CD14-positive monocyte (primary cell): ENCODE data around the gene KRTDAP. TPM values are rescaled to one million over a fixed set of nuclear protein-coding genes. Genes with fewer than 3 reads are reported as not detected.
A peak's percentile ranks its signal among the peaks of the same experiment; 100 is the strongest.

ENCODE experiments used
- DNase-seq, 3 donors: peaks; one replicate each; pipeline ENCODE4 v3.0.0-alpha.2; 2011 to 2022
- H2AFZ ChIP-seq: 2 replicates; pipeline ENCODE4 v1.6.0; 2012; ENCODE audit warnings: mild to moderate bottlenecking, low read depth, low read length, inconsistent platforms; ENCODE audit not compliant: insufficient read depth, poor library complexity, severe bottlenecking
- H3K27ac ChIP-seq, 2 donors: 1 replicate in 1 of 2; 2 replicates in 1 of 2; pipeline ENCODE4 v1.5.1; 2012 to 2013; ENCODE audit warnings: low read length in 2 of 2, control low read depth in 1 of 2, inconsistent platforms in 1 of 2, low read depth in 1 of 2, mild to moderate bottlenecking in 1 of 2
- H3K27me3 ChIP-seq, 2 donors: one replicate each; pipeline versions ENCODE4 v1.6.0 to v1.6.1; 2011 to 2013; ENCODE audit warnings: low read length in 2 of 2; ENCODE audit not compliant: control insufficient read depth in 2 of 2, insufficient read depth in 2 of 2
- H3K36me3 ChIP-seq, 2 donors: replicated peaks in 1 of 2; 1 replicate in 1 of 2; 2 replicates in 1 of 2; pipeline versions ENCODE4 v1.5.1 to v1.6.1; 2012 to 2013; ENCODE audit warnings: low read length in 2 of 2, control low read depth in 1 of 2, inconsistent platforms in 1 of 2, mild to moderate bottlenecking in 1 of 2; ENCODE audit not compliant: insufficient read depth in 2 of 2, control insufficient read depth in 1 of 2
- H3K4me1 ChIP-seq, 2 donors: 1 replicate in 1 of 2; 2 replicates in 1 of 2; pipeline versions ENCODE4 v1.5.1 to v1.6.1; 2012 to 2013; ENCODE audit warnings: low read length in 2 of 2, control low read depth in 1 of 2, inconsistent platforms in 1 of 2, mild to moderate bottlenecking in 1 of 2, moderate library complexity in 1 of 2; ENCODE audit not compliant: insufficient read depth in 2 of 2, control insufficient read depth in 1 of 2
- H3K4me2 ChIP-seq: replicated peaks from 2 replicates; pipeline ENCODE3; 2012; ENCODE audit warnings: low read length, moderate library complexity, mild to moderate bottlenecking; ENCODE audit not compliant: poor library complexity, severe bottlenecking; ENCODE audit errors: extremely low read depth
- H3K4me3 ChIP-seq, 3 experiments: fragments of 200-600 bp in 1 of 3; sonication (generic) in 1 of 3; replicated peaks in 1 of 3; 1 replicate in 2 of 3; 2 replicates in 1 of 3; pipeline ENCODE4 v1.5.1; 2011 to 2013; ENCODE audit warnings: low read length in 3 of 3, mild to moderate bottlenecking in 3 of 3, control low read depth in 2 of 3, low read depth in 2 of 3, inconsistent platforms in 1 of 3, moderate library complexity in 1 of 3
- H3K79me2 ChIP-seq: 2 replicates; pipeline ENCODE4 v1.6.0; 2012; ENCODE audit warnings: mild to moderate bottlenecking, control low read depth, inconsistent platforms, low read length, moderate library complexity; ENCODE audit not compliant: insufficient read depth
- H3K9ac ChIP-seq: 2 replicates; pipeline ENCODE4 v1.6.0; 2017; ENCODE audit warnings: low read length, mild to moderate bottlenecking; ENCODE audit not compliant: insufficient read depth, poor library complexity, severe bottlenecking
- H3K9me3 ChIP-seq, 2 donors: replicated peaks in 1 of 2; 1 replicate in 1 of 2; 2 replicates in 1 of 2; pipeline versions ENCODE4 v1.5.1 to v1.6.1; 2012 to 2013; ENCODE audit warnings: low read length in 2 of 2, control low read depth in 1 of 2; ENCODE audit not compliant: control insufficient read depth in 1 of 2, insufficient read depth in 1 of 2
- H4K20me1 ChIP-seq: 2 replicates; pipeline ENCODE4 v1.6.0; 2012; ENCODE audit warnings: mild to moderate bottlenecking, low read length, control low read depth, moderate library complexity; ENCODE audit not compliant: insufficient read depth
- H3K27ac Mint-ChIP-seq, 7 donors: one replicate each; pipeline ENCODE4 v1.8.0; 2020; ENCODE audit warnings: mild to moderate bottlenecking in 7 of 7, mixed read lengths in 7 of 7, moderate library complexity in 6 of 7, inconsistent platforms in 2 of 7
- H3K27me3 Mint-ChIP-seq, 3 donors: one replicate each; pipeline ENCODE4 v1.8.0; 2021 to 2022; ENCODE audit warnings: low read depth in 3 of 3, mild to moderate bottlenecking in 3 of 3, mixed read lengths in 3 of 3, moderate library complexity in 3 of 3, inconsistent platforms in 1 of 3
- H3K36me3 Mint-ChIP-seq, 2 donors: one replicate each; pipeline ENCODE4 v1.8.0; 2020; ENCODE audit warnings: mixed read lengths in 2 of 2, inconsistent platforms in 1 of 2, mild to moderate bottlenecking in 1 of 2
- H3K4me1 Mint-ChIP-seq: one replicate; pipeline ENCODE4 v1.8.0; 2020; ENCODE audit warnings: mild to moderate bottlenecking, mixed read lengths
- H3K4me3 Mint-ChIP-seq, 2 donors: one replicate each; pipeline ENCODE4 v1.8.0; 2020; ENCODE audit warnings: mild to moderate bottlenecking in 2 of 2, mixed read lengths in 2 of 2, moderate library complexity in 1 of 2
- H3K9me3 Mint-ChIP-seq, 7 donors: one replicate each; pipeline ENCODE4 v1.8.0; 2020 to 2022; ENCODE audit warnings: mixed read lengths in 7 of 7, mild to moderate bottlenecking in 6 of 7, moderate library complexity in 6 of 7, inconsistent platforms in 2 of 7
- WGBS: methylation state at CpG from one replicate; pipeline ENCODE4 v1.1.5; 2013; ENCODE audit warnings: missing lambda C conversion rate; ENCODE audit not compliant: insufficient coverage; 5-methylcytosine and 5-hydroxymethylcytosine counted together
- intact Hi-C, 2 donors: fragments of 100-400 bp; cut with micrococcal nuclease; formaldehyde crosslinking; loops; one replicate each; pipeline versions ENCODE4 v1.15.0 to v1.15.1; 2023
- polyA plus RNA-seq, 3 donors: library from polyadenylated mRNA; depleted of rRNA in 1 of 3; unstranded in 2 of 3; stranded (reverse) in 1 of 3; fragments of 300-500 nt in 2 of 3; fragments of >200 nt in 1 of 3; fragmentation: Illumina TruSeq in 2 of 3; gene quantifications; 1 replicate in 2 of 3; 2 replicates in 1 of 3; pipeline ENCODE4 v1.2.3, GENCODE V29; 2012 to 2021
- TF ChIP-seq, protein P1 (sequence below): fragments of 200-600 bp; IDR thresholded peaks from one replicate; pipeline ENCODE4 v1.8.0; 2022; ENCODE audit warnings: antibody characterized with exemption, mild to moderate bottlenecking

Gene KRTDAP
- polyA plus RNA-seq, 3 donors: not detected

GRCh38 chr19:35512831-35513627, 22.8 kb upstream of the KRTDAP start:
- H3K4me3 ChIP-seq: no peak overlapping the region
- H3K27ac Mint-ChIP-seq: peak overlapping the region in 2 of 7 donors; percentile 7 to 57
- H3K27me3 Mint-ChIP-seq: peaks cover 46 to 60% (median 47%) of the 10 kb centered on the region in 3 donors
- H3K4me3 Mint-ChIP-seq: peak overlapping the region in 1 of 2 donors; percentile 7
- H2AFZ ChIP-seq: no peak overlapping the region
- DNase-seq: no peak
- H3K27ac ChIP-seq: no peak overlapping the region
- H4K20me1 ChIP-seq: no peaks in the 10 kb centered on the region
- peaks cover 0 to 4% (median 0%) of the 10 kb centered on the region in 7 donors for H3K9me3 Mint-ChIP-seq
- no peaks in the 10 kb centered on the region for H3K36me3 ChIP-seq
- H3K4me2 ChIP-seq: no peak overlapping the region
- WGBS: 94% methylated on average over 14 of the region's 15 CpGs
- TF ChIP-seq, protein P1, sequence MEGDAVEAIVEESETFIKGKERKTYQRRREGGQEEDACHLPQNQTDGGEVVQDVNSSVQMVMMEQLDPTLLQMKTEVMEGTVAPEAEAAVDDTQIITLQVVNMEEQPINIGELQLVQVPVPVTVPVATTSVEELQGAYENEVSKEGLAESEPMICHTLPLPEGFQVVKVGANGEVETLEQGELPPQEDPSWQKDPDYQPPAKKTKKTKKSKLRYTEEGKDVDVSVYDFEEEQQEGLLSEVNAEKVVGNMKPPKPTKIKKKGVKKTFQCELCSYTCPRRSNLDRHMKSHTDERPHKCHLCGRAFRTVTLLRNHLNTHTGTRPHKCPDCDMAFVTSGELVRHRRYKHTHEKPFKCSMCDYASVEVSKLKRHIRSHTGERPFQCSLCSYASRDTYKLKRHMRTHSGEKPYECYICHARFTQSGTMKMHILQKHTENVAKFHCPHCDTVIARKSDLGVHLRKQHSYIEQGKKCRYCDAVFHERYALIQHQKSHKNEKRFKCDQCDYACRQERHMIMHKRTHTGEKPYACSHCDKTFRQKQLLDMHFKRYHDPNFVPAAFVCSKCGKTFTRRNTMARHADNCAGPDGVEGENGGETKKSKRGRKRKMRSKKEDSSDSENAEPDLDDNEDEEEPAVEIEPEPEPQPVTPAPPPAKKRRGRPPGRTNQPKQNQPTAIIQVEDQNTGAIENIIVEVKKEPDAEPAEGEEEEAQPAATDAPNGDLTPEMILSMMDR: no peak
- H3K9me3 ChIP-seq: no peaks in the 10 kb centered on the region
- H3K36me3 Mint-ChIP-seq: peaks cover 0 to 1% of the 10 kb centered on the region in 2 donors
- peaks cover 7% of the 10 kb centered on the region for H3K4me1 Mint-ChIP-seq
- intact Hi-C loops: no loop called here
- peaks cover 18 to 34% of the 10 kb centered on the region in 2 donors for H3K27me3 ChIP-seq
- no peak overlapping the region for H3K9ac ChIP-seq
- H3K79me2 ChIP-seq: no peaks in the 10 kb centered on the region
- H3K4me1 ChIP-seq: peaks cover 0 to 4% of the 10 kb centered on the region in 2 donors

GRCh38 chr19:35511337-35511736, 21.1 kb upstream of the KRTDAP start:
- Histone ChIP-seq H3K27me3 (peaks cover 18 to 47% of the 10 kb centered on the region in 2 donors), H3K9ac (no peak overlapping the region), H3K4me1 (peaks cover 0 to 4% of the 10 kb centered on the region in 2 donors), H3K79me2 (no peaks in the 10 kb centered on the region), H2AFZ (no peak overlapping the region), H3K27ac (no peak overlapping the region), H3K4me2 (no peak overlapping the region), H3K4me3 (no peak overlapping the region), H3K36me3 (no peaks in the 10 kb centered on the region), H3K9me3 (no peaks in the 10 kb centered on the region), H4K20me1 (no peaks in the 10 kb centered on the region)
- DNase-seq: no peak
- Mint-ChIP-seq H3K36me3 (peaks cover 0 to 1% of the 10 kb centered on the region in 2 donors), H3K9me3 (peaks cover 0 to 2% (median 0%) of the 10 kb centered on the region in 7 donors), H3K4me3 (no peak overlapping the region), H3K27me3 (peaks cover 52 to 69% (median 56%) of the 10 kb centered on the region in 3 donors), H3K4me1 (peaks cover 7% of the 10 kb centered on the region), H3K27ac (peak overlapping the region in 1 of 7 donors; percentile 72)
- WGBS: 87% methylated on average over 7 of the region's 7 CpGs
- intact Hi-C loops: loop anchor here (2.0 kb wide), 1 partner anchor 205 kb away; no protein-coding TSS in a partner anchor
- TF ChIP-seq, protein P1: no peak
